GM21723 (cell line): ENCODE results near the gene FCN2.

Experiments
- ATAC-seq: cut with Tn5 transposase; IDR thresholded peaks from one replicate; pipeline ENCODE4 v1.9.1; 2021; ENCODE audit warnings: mild to moderate bottlenecking, moderate library complexity; ENCODE audit not compliant: unreplicated experiment

FCN2 gene

GRCh38 chr9:134880484-134881312 lies at the start of gene FCN2:
FCN2 (plus strand) TSS chr9:134880810; CDS start chr9:134880822, 12 bp downstream.
- no peak for ATAC-seq

DNA sequence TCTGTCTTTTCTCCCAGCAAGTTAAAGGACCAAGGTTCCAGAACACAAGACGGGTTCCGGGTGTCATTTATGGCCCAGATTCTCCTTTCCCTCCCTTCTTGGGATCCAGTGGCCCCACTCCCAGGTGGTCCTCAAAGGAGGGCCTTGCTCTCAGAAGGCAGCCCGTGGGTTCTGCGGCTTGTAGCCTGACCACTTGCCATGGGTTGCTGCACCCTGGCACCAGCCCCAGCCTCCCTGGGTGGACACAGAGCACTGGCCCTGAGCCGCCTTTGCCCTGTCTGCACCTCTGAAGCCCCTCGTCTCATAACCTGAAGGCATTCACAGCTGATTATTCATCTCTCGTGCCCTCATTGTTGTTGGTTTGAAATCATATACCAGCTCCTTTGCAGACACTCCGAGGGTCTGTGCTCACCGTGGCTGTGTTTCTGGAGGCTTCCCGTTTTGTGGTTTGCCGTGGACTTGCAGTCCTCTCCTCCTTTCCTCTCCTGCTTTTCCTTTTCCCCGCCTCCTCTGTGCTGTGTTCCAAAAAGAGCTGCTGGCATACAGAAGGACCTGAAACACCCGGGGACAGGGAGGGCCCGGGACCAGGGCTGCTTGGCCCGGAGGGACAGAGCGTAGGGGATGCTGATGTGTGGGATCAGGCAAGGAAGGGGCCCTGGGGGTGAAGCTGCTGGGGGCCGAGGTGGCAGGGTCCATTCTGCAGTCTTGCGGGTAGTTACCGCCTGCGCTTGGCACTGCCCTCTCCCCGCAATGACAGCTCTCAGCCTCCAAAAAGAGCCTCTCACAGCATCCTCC lies 49.5 kb upstream of the FCN2 start:
- ATAC-seq, result no peak

- ATAC-seq, result no peak
These were observed 48.1 kb upstream of the FCN2 start for GRCh38 chr9:134832471-134832870.

DNA sequence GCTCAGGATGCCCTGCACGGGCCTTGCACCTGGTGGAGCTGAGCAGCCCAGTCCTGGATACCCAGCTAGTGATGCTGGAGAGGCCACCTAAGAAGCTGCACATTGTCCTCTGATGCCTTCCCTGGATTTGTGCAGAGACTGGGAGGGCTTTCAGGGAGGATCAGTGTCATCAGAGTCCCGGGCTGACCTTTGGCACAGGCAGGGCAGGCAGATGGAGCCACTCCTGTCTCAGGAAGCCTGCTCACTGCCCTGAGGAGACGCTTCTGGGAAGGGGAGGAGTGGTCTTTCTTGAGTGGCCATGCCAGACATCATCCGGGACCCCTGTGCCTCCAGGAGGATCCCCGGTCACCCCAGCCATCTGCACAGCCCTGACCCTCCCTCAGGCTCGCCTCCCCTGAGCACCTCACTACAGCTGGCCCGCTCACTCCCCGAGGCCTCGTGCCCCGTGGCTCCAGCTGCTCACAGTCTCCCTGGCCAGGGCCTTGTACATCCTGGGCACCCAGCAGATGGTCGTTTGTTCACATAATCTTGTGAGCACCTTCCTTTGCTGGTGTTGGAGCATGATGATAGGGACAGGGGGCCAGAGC lies 47.2 kb upstream of the FCN2 start:
- ATAC-seq, result no peak

- ATAC-seq, result no peak
These were observed 46.2 kb upstream of the FCN2 start for GRCh38 chr9:134834217-134834956.

GRCh38 chr9:134834957-134835419 lies 45.6 kb upstream of the FCN2 start:
- no peak for ATAC-seq

DNA sequence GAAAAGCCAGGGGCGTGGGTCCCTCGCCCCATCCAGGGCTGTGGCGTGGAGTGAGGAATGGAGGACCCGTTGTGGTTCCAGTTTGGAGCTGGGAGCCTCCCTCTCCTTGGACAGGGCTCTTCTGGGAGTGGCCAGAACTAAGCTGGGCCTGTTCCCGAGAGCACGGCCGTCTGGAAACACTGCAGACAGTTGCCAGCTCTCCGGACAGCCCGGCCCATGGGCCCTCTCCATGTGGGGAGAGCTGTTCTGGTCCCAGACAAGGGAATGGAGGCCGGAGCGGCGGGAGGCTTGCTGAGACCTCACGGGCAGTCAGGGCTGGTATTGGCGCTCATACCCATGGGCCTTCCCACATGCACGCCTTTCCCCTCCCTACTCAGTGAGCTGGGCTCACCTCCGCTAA lies 45.2 kb upstream of the FCN2 start:
- no peak for ATAC-seq

DNA sequence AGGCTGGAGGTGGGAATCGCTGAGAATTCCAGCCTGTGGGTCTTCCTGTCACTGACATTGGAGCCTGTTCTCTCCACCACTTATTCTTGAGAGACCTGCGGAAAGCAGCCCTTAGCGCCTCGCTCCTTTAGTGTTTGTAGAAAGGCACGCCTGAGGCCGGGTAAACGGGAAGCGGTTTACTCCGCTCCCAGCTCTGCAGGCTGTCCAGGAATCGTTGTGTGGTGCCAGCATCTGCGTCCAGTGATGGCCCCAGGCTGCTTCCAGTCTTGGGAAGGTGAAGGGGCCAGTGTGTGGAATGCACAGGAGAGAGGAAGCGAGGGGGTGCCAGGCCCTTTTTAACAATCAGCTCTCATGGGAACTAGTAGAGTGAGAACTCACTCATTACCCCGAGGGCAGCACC lies 44.6 kb upstream of the FCN2 start:
- ATAC-seq, result no peak

GRCh38 chr9:134836406-134836970 lies 44.1 kb upstream of the FCN2 start:
- ATAC-seq, result no peak

- ATAC-seq, result no peak
These were observed 43.1 kb upstream of the FCN2 start for GRCh38 chr9:134837529-134837928.

- no peak for ATAC-seq
These were observed 41.8 kb upstream of the FCN2 start for GRCh38 chr9:134838651-134839454.

DNA sequence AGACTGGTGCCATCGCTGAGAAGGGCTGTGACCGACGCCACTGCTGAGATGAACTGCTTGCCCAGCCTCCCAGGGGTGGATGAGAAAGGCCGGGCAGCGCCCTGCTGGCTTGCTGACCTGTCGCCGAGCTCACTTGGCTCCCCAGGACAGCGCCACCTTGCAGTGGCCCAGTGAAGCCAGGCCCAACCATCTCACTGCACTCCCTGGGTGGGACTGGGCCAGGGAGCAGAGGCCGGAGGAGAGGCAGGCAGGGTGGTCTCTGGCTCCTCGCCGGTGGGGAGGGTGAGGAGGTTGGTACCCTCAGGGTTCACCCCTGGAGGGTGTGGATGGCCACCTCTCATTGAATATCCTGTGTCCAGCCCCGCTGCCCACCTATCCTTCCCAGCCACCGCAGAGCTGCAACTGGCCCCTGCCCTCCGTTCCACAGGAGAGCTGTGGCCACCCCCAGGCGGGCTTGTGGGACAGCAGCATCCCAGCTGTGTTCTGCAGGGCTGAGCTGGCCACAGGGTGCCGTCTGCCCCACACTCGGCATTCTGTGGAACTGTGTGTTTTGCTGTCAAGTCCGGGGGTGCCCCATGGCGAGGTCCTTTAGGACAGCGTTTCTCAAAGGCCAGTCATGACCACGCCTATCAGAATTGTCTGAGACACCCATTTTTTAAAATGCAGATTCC lies 41.0 kb upstream of the FCN2 start:
- no peak for ATAC-seq

DNA sequence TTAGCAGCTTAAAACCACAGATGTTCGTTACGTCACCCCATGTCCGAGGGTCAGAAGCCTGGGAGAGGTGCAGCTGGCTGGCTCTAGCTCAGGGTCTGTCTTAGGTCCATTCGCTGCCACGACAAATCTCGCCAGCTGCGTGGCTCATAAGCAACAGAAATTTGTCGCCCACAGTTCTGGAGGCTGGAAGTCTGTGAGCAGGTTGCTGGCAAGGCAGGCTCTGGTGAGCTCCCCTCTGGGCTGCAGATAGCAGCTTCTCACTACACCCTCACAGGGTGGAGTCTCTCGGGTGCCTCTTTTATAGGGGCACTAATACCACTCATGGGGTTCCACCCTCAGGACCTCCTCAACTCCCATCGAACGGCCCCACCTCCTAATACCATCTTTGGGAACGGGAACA lies 40.1 kb upstream of the FCN2 start:
- no peak for ATAC-seq

GRCh38 chr9:134841180-134841904 lies 39.3 kb upstream of the FCN2 start:
- no peak for ATAC-seq

GRCh38 chr9:134842321-134842720 lies 38.3 kb upstream of the FCN2 start:
- no peak for ATAC-seq

DNA sequence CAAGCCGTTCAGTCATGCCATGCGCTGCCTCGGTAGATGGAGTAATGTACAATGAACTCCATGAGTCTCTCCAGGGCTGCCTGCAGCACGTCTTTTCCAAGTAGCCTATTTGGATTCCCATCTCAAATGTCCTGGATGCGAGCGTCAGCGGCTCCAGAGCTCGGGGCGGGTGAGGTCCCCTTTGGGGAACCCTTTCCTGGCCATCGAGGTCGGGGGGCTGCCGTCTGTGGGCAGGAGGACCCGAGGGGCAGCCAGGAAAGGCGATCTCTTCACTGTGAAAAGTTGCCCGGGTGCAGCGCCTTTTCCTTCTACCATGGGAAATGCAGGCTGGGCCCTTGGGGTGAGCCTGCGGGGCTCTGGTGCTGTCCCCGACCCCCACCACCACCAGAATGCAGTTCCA lies 36.9 kb upstream of the FCN2 start:
- no peak for ATAC-seq

DNA sequence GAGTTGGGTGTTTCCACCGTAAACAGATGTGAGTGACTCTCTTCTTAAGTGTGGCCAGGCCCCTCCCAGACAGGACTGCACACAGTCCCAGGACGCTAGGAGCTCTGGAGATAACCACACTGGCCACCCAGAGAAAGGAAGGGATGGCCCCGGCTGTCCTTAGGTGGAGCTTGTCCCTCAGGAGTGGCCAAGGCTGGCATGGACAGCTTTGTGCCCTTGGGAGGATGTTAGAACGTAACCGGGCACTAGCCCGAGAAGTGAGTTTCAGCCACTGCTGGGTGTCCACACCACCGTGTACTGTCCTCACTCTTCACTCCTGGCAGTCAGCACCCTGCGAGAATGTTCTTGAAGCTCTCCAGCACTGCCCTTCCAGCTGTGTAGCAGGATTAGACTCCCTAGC lies 35.8 kb upstream of the FCN2 start:
- no peak for ATAC-seq

DNA sequence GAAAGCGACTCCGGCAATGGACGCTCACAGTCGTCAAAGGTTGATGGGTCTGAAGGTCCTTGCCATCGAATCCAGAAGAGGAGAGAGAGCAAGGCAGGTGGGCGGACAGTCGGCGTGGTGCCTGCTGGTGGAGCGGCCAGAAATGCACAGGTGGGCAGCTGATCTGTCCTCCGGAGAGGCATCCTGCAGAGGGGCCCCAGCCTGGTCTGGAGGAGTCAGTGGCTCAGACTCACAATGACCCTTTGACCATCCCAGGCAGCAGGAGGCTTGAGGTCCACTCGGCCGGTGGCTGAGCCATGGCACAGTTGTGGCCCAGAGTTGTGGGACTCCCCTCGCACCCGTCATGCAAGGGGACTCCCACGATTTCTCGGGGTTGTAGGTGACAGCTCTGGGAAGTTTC lies 34.4 kb upstream of the FCN2 start:
- ATAC-seq, result no peak

- ATAC-seq, result no peak
These were observed 33.9 kb upstream of the FCN2 start for GRCh38 chr9:134846699-134847098.
